ENCODE measurements around the gene QTRT2.

GRCh38 chr3:114083112-114083511 is 26.6 kb downstream of the QTRT2 start:
- TF ChIP-seq CTCF (IDR thresholded peaks at IDR 0.05) (no peak), POLR2AphosphoS5 (IDR thresholded peaks at IDR 0.05; ENCODE audit: insufficient read depth in 1 of 2, low read depth in 1 of 2) (no peak), POLR2A (IDR thresholded peaks at IDR 0.05) (no peak)
